GM19035 (cell line): ENCODE data around the gene TMEM163.

ENCODE experiments used
- ATAC-seq: cut with Tn5 transposase; IDR thresholded peaks from one replicate; pipeline ENCODE4 v1.9.1; 2021; ENCODE audit not compliant: unreplicated experiment

Gene TMEM163

GRCh38 chr2:134461511-134461910 is 257.3 kb downstream of the TMEM163 start:
- ATAC-seq, result no peak

DNA sequence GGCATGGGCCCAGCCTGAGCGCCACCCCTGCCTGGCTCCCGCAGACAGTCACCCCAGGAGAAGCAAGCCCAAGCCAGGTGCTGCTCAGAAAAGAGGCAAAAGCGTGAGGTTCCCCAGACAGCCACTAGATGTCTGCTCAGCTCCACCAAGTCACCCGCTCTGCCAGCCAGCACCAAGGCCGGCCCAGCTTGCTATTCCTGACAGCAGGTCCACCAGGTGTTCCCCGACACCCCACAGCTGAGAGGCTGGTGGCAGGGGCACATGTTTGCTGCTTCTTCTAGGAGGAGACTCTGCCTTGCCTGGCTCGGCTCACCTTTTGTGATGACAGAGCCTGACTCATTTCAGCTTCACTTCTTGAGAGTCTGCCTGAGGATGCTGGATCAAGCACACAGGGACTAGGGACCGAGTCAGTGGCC is 258.2 kb downstream of the TMEM163 start:
- ATAC-seq, result peak; percentile 88

DNA sequence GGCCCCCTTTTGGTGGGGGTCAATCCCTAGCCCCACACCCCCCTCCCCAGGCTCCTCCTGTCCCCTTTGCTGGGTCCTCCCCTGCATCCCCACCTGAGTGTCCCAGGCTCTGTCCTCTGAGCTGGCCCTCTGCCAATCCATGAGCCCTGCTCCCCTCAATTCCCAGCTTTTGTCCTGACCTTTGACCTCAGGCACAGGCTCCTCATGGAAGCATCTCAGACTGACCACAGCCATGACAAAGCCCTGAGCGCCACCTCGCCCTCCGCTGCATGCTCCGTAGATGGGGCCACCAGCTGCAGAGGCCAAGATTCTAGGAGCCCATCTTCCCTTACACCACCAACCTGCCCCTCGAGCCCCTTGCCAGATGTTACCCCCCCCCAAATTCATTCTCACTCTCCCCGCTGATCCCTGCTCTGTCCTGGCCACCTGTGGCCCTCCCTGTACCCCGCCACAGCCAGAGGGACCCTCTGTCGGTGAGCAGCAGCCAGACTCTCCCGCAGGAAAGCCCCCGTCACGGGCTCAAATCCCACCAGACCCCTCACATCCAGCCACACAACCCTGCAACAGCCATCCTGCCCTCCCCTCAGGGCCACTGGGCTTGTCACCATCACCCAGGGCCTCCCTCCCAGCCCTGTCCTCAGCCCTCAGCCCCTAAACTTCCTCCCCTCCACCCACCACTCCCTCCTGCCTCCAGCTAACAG is 258.9 kb downstream of the TMEM163 start:
- no peak for ATAC-seq

GRCh38 chr2:134458950-134459349 is 259.9 kb downstream of the TMEM163 start:
- no peak for ATAC-seq

- no peak for ATAC-seq
Measured at GRCh38 chr2:134458473-134458853, 260.3 kb downstream of the TMEM163 start.

- ATAC-seq, result no peak
Measured at GRCh38 chr2:134457765-134458472, 260.9 kb downstream of the TMEM163 start.

GRCh38 chr2:134457353-134457752 is 261.4 kb downstream of the TMEM163 start:
- ATAC-seq, result no peak

DNA sequence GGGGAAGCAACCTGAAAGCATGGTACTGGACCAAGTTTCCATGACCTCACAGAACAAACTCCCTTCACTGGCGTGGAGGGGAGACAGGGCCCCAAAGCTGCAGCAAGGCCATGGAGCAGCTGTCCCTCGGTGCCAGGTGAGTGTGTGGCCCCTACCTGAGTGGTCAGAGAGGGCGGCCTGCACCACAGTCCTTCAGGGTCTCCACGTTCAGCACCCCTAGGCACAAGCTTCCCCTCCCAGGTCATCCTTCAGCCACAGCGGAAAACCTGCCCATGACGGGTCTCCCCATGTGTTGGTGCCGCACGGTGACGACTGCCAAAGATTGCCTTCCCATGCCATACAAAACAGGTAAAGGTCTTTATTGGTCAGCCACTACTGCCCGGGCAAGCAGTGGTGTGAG is 263.4 kb downstream of the TMEM163 start:
- ATAC-seq, result no peak

GRCh38 chr2:134454931-134455330 is 263.9 kb downstream of the TMEM163 start:
- ATAC-seq, result no peak

GRCh38 chr2:134454426-134454825 is 264.4 kb downstream of the TMEM163 start:
- no peak for ATAC-seq

DNA sequence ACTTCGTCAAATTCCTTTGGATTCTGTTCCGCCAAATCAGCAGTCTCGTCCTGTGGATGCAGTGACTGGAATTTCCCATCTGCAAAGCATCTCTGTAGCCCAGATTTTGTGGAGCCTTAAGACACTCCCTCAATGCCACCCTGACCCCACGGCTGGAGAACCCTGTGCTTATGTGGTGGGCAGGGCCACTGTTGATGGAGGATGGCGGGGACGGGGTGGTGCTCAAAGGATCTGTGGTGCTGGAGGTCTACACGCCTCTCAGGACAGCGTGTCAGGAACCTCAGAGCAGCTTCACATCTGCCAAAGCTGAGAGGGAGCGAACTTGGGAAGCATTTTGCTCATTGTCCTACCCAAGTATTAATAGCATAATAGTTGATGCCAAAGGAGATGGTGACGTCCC is 264.8 kb downstream of the TMEM163 start:
- no peak for ATAC-seq

GRCh38 chr2:134453476-134453875 is 265.3 kb downstream of the TMEM163 start:
- no peak for ATAC-seq

- no peak for ATAC-seq
Measured at GRCh38 chr2:134452042-134452733, 266.6 kb downstream of the TMEM163 start.

GRCh38 chr2:134451347-134451630 is 267.5 kb downstream of the TMEM163 start:
- ATAC-seq, result no peak

DNA sequence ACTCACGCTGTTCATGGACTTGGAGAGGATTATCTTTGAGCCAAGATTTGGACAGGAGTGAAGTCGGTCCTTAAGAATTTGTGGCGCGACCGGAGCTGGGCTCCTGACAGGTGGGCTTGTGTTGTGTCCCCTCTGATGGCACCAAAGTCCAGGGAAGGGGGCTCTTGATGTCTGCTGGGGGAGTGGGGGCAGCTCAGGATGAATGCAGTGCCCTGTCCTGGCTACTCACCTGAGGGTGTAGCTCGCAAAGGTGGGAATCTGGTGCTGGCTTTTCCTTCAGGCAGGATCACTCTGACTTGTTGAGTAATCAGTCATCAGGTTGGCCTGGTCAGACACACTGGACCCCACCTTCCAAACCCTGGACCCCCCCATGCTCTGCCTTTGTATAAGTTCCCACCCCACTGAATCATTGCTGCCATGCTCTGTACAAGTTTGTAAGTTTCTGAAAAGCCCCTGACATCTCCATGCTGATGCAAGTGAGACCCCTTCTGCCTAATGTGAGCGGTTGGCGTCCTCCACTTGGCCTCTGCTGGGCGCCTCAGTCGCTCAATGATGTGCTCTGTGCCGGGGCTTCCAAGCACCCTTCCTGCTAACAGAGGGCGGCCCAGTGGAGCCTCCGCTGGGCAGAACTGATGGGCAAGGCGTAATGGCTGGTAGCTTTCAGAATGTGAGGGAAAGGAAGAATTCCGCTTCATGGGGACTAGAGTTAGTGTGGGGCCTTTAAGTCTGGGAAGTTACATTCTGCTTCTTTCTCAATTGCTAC is 268.9 kb downstream of the TMEM163 start:
- no peak for ATAC-seq

- no peak for ATAC-seq
Measured at GRCh38 chr2:134449157-134449556, 269.6 kb downstream of the TMEM163 start.

- no peak for ATAC-seq
Measured at GRCh38 chr2:134448650-134449049, 270.1 kb downstream of the TMEM163 start.

- ATAC-seq, result no peak
Measured at GRCh38 chr2:134447669-134448068, 271.1 kb downstream of the TMEM163 start.

- no peak for ATAC-seq
Measured at GRCh38 chr2:134446383-134447017, 272.3 kb downstream of the TMEM163 start.

DNA sequence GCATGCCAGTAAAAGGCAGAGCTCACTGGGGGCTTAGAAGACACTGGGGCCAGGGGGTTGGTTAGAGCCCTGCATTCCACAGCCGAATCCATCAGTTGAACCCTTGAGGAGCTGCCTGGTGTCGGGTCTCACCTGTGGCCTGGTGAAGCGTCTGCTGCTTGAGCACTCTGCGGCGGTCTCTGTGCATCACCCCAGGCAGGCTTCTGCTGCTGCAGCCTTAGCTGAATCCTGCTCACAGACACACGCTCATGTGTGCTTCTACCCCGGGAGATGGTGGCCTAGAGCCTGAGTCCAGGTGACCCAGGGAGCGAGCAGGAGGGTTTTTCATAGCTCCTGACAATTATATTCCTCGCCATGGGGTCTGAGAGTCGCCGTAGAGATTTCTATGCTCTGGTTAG is 272.8 kb downstream of the TMEM163 start:
- no peak for ATAC-seq

DNA sequence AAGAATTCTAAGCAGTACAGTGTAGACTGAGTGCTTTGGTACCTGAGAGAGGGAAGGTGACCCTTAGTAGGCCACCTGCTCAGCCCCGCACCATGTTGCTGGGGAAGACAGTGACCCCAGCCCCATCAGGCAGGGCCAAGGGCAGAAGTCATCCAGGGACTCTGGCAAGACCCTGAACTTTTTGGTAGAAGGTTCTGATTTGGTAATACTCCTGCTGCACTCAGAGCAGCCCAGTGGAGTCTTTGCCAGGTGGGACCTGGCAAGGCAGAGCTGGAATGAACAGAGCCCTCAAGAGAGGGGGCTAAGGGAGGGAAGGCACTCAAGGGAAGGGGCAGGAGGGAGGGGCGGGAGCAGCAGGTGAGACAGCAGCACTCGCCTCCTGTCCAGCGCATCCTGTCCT is 273.7 kb downstream of the TMEM163 start:
- ATAC-seq, result no peak
